ENCODE measurements around the gene DIPK1B.

DNA sequence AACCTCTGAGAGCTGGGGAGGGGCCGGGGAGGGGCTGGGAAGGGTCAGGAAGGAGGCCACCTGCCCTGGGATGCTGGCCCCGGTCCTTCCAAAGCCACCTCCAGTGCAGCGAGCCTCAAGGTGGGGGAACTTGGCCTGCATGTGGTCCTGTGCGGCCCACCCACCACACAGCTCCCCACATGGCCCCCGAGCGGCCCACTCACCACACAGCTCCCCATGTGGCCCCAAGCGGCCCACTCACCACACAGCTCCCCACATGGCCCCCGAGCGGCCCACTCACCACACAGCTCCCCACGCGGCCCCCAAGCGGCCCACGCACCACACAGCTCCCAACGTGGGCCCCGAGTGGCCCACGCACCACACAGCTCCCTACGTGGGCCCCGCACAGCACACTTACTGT, 32.4 kb downstream of the DIPK1B start:
- TF ChIP-seq, protein P1, sequence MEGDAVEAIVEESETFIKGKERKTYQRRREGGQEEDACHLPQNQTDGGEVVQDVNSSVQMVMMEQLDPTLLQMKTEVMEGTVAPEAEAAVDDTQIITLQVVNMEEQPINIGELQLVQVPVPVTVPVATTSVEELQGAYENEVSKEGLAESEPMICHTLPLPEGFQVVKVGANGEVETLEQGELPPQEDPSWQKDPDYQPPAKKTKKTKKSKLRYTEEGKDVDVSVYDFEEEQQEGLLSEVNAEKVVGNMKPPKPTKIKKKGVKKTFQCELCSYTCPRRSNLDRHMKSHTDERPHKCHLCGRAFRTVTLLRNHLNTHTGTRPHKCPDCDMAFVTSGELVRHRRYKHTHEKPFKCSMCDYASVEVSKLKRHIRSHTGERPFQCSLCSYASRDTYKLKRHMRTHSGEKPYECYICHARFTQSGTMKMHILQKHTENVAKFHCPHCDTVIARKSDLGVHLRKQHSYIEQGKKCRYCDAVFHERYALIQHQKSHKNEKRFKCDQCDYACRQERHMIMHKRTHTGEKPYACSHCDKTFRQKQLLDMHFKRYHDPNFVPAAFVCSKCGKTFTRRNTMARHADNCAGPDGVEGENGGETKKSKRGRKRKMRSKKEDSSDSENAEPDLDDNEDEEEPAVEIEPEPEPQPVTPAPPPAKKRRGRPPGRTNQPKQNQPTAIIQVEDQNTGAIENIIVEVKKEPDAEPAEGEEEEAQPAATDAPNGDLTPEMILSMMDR (IDR thresholded peaks at IDR 0.05) = no peak
- no peak for TF ChIP-seq POLR2A (IDR thresholded peaks at IDR 0.05)
